Prostate gland (tissue), 2 donors: Measurements from ENCODE around the gene SUGCT.

Source experiments
- CTCF ChIP-seq, 4 experiments: fragments of 200-600 bp in 2 of 4; fragments of 450-650 bp in 2 of 4; sonication (generic) in 2 of 4; IDR thresholded peaks; 1 replicate in 3 of 4; 2 replicates in 1 of 4; pipeline ENCODE4 v1.5.1; 2016 to 2019; ENCODE audit warnings: antibody characterized with exemption in 4 of 4, mild to moderate bottlenecking in 2 of 4, moderate library complexity in 2 of 4
- POLR2AphosphoS5 ChIP-seq: sonication (generic); formaldehyde crosslinking; IDR thresholded peaks from one replicate; pipeline ENCODE4 v1.6.1; 2017; ENCODE audit warnings: antibody characterized with exemption

- no peak for TF ChIP-seq CTCF (IDR thresholded peaks at IDR 0.05)
- TF ChIP-seq POLR2AphosphoS5, result no peak
These were observed 365.4 kb downstream of the SUGCT start for GRCh38 chr7:40500219-40500618.
